ENCODE results near the gene C8B.

DNA sequence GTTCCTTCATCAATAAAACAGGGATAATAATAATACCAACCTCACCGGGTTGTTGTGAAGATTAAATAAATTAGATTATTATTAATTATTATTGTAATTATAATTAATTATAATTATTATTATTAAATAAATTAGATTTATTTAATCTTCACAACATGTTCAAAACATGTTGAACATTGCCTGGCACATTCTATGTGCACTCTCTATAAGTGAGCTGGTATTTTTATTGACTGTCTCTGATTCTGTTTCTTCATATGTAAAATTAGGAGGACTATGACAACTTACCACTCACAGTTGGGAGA lies 834 bp upstream of the C8B start:
- TF ChIP-seq POLR2A (IDR thresholded peaks at IDR 0.05) (no peak), CTCF (IDR thresholded peaks at IDR 0.05) (no peak), EP300 (IDR thresholded peaks at IDR 0.05; ENCODE audit: low read depth) (no peak), POLR2AphosphoS5 (IDR thresholded peaks at IDR 0.05) (no peak)
